ENCODE measurements around the gene TRIM25. TPM values are rescaled to one million over a fixed set of nuclear protein-coding genes. Genes with fewer than 3 reads are reported as not detected.

TRIM25 gene
- total RNA-seq, 1 donor from 2014 or later = 70.0 TPM

GRCh38 chr17:56838687-56839086, 75.2 kb downstream of the TRIM25 start:
- Histone ChIP-seq H3K4me1 (peaks cover 36% of the 10 kb centered on the region), H3K27me3 (no peaks in the 10 kb centered on the region), H3K36me3 (peaks cover 0 to 7% of the 10 kb centered on the region in 2 donors), H3K9me3 (no peaks in the 10 kb centered on the region), H3K27ac (no peak overlapping the region), H3K4me3 (no peak overlapping the region)
- intact Hi-C loops (cut with DNase I) = no loop called here
- no peak for TF ChIP-seq POLR2AphosphoS5 (IDR thresholded peaks at IDR 0.05; ENCODE audit: insufficient read depth in 1 of 2, low read depth in 1 of 2)
- no peak for TF ChIP-seq POLR2A (IDR thresholded peaks at IDR 0.05)
- no peak for TF ChIP-seq CTCF (IDR thresholded peaks at IDR 0.05)
- DNase-seq (ENCODE audit: extremely low spot score in 2 of 2) = no peak

MicroRNAs encoded within 50 kb of the gene (microRNA counts, 767-probe panel; counts per million panel counts)
- microRNA hsa-miR-3614-5p = 238 to 261 counts per million in 2 donors

Small RNAs within 50 kb of the gene (small RNA-seq; reads per million reads assigned to genes)
- gene AC015912.2 (not detected), gene RNU6-1158P (not detected)

Other genes with a start within 250 kb of the TRIM25 start
- gene C17orf67, start 80.1 kb downstream of the TRIM25 start, total RNA-seq = 2.7 TPM
- 13.0 TPM for gene DGKE, start 79.9 kb downstream of the TRIM25 start, total RNA-seq
- gene COIL, start 47.0 kb upstream of the TRIM25 start, total RNA-seq = 9.8 TPM
- 69.5 TPM for gene SCPEP1, start 64.1 kb upstream of the TRIM25 start, total RNA-seq
- gene AKAP1, start 171.2 kb upstream of the TRIM25 start, total RNA-seq = 94.3 TPM

Data from vagina (tissue), 2 donors.